CD14-positive monocyte (primary cell): ENCODE results near the gene RAPH1. TPM values are rescaled to one million over a fixed set of nuclear protein-coding genes. Genes with fewer than 3 reads are reported as not detected.

Experiments
- DNase-seq, 3 donors: peaks; one replicate each; pipeline ENCODE4 v3.0.0-alpha.2; 2011 to 2022
- H2AFZ ChIP-seq: 2 replicates; pipeline ENCODE4 v1.6.0; 2012; ENCODE audit warnings: mild to moderate bottlenecking, low read depth, low read length, inconsistent platforms; ENCODE audit not compliant: insufficient read depth, poor library complexity, severe bottlenecking
- H3K27ac ChIP-seq, 2 donors: 1 replicate in 1 of 2; 2 replicates in 1 of 2; pipeline ENCODE4 v1.5.1; 2012 to 2013; ENCODE audit warnings: low read length in 2 of 2, control low read depth in 1 of 2, inconsistent platforms in 1 of 2, low read depth in 1 of 2, mild to moderate bottlenecking in 1 of 2
- H3K27me3 ChIP-seq, 2 donors: one replicate each; pipeline versions ENCODE4 v1.6.0 to v1.6.1; 2011 to 2013; ENCODE audit warnings: low read length in 2 of 2; ENCODE audit not compliant: control insufficient read depth in 2 of 2, insufficient read depth in 2 of 2
- H3K36me3 ChIP-seq, 2 donors: replicated peaks in 1 of 2; 1 replicate in 1 of 2; 2 replicates in 1 of 2; pipeline versions ENCODE4 v1.5.1 to v1.6.1; 2012 to 2013; ENCODE audit warnings: low read length in 2 of 2, control low read depth in 1 of 2, inconsistent platforms in 1 of 2, mild to moderate bottlenecking in 1 of 2; ENCODE audit not compliant: insufficient read depth in 2 of 2, control insufficient read depth in 1 of 2
- H3K4me1 ChIP-seq, 2 donors: 1 replicate in 1 of 2; 2 replicates in 1 of 2; pipeline versions ENCODE4 v1.5.1 to v1.6.1; 2012 to 2013; ENCODE audit warnings: low read length in 2 of 2, control low read depth in 1 of 2, inconsistent platforms in 1 of 2, mild to moderate bottlenecking in 1 of 2, moderate library complexity in 1 of 2; ENCODE audit not compliant: insufficient read depth in 2 of 2, control insufficient read depth in 1 of 2
- H3K4me2 ChIP-seq: replicated peaks from 2 replicates; pipeline ENCODE3; 2012; ENCODE audit warnings: low read length, moderate library complexity, mild to moderate bottlenecking; ENCODE audit not compliant: poor library complexity, severe bottlenecking; ENCODE audit errors: extremely low read depth
- H3K4me3 ChIP-seq, 3 experiments: fragments of 200-600 bp in 1 of 3; sonication (generic) in 1 of 3; replicated peaks in 1 of 3; 1 replicate in 2 of 3; 2 replicates in 1 of 3; pipeline ENCODE4 v1.5.1; 2011 to 2013; ENCODE audit warnings: low read length in 3 of 3, mild to moderate bottlenecking in 3 of 3, control low read depth in 2 of 3, low read depth in 2 of 3, inconsistent platforms in 1 of 3, moderate library complexity in 1 of 3
- H3K79me2 ChIP-seq: 2 replicates; pipeline ENCODE4 v1.6.0; 2012; ENCODE audit warnings: mild to moderate bottlenecking, control low read depth, inconsistent platforms, low read length, moderate library complexity; ENCODE audit not compliant: insufficient read depth
- H3K9ac ChIP-seq: 2 replicates; pipeline ENCODE4 v1.6.0; 2017; ENCODE audit warnings: low read length, mild to moderate bottlenecking; ENCODE audit not compliant: insufficient read depth, poor library complexity, severe bottlenecking
- H3K9me3 ChIP-seq, 2 donors: replicated peaks in 1 of 2; 1 replicate in 1 of 2; 2 replicates in 1 of 2; pipeline versions ENCODE4 v1.5.1 to v1.6.1; 2012 to 2013; ENCODE audit warnings: low read length in 2 of 2, control low read depth in 1 of 2; ENCODE audit not compliant: control insufficient read depth in 1 of 2, insufficient read depth in 1 of 2
- H4K20me1 ChIP-seq: 2 replicates; pipeline ENCODE4 v1.6.0; 2012; ENCODE audit warnings: mild to moderate bottlenecking, low read length, control low read depth, moderate library complexity; ENCODE audit not compliant: insufficient read depth
- H3K27ac Mint-ChIP-seq, 7 donors: one replicate each; pipeline ENCODE4 v1.8.0; 2020; ENCODE audit warnings: mild to moderate bottlenecking in 7 of 7, mixed read lengths in 7 of 7, moderate library complexity in 6 of 7, inconsistent platforms in 2 of 7
- H3K27me3 Mint-ChIP-seq, 3 donors: one replicate each; pipeline ENCODE4 v1.8.0; 2021 to 2022; ENCODE audit warnings: low read depth in 3 of 3, mild to moderate bottlenecking in 3 of 3, mixed read lengths in 3 of 3, moderate library complexity in 3 of 3, inconsistent platforms in 1 of 3
- H3K36me3 Mint-ChIP-seq, 2 donors: one replicate each; pipeline ENCODE4 v1.8.0; 2020; ENCODE audit warnings: mixed read lengths in 2 of 2, inconsistent platforms in 1 of 2, mild to moderate bottlenecking in 1 of 2
- H3K4me1 Mint-ChIP-seq: one replicate; pipeline ENCODE4 v1.8.0; 2020; ENCODE audit warnings: mild to moderate bottlenecking, mixed read lengths
- H3K4me3 Mint-ChIP-seq, 2 donors: one replicate each; pipeline ENCODE4 v1.8.0; 2020; ENCODE audit warnings: mild to moderate bottlenecking in 2 of 2, mixed read lengths in 2 of 2, moderate library complexity in 1 of 2
- H3K9me3 Mint-ChIP-seq, 7 donors: one replicate each; pipeline ENCODE4 v1.8.0; 2020 to 2022; ENCODE audit warnings: mixed read lengths in 7 of 7, mild to moderate bottlenecking in 6 of 7, moderate library complexity in 6 of 7, inconsistent platforms in 2 of 7
- WGBS: methylation state at CpG from one replicate; pipeline ENCODE4 v1.1.5; 2013; ENCODE audit warnings: missing lambda C conversion rate; ENCODE audit not compliant: insufficient coverage; 5-methylcytosine and 5-hydroxymethylcytosine counted together
- intact Hi-C, 2 donors: fragments of 100-400 bp; cut with micrococcal nuclease; formaldehyde crosslinking; loops; one replicate each; pipeline versions ENCODE4 v1.15.0 to v1.15.1; 2023
- polyA plus RNA-seq, 3 donors: library from polyadenylated mRNA; depleted of rRNA in 1 of 3; unstranded in 2 of 3; stranded (reverse) in 1 of 3; fragments of 300-500 nt in 2 of 3; fragments of >200 nt in 1 of 3; fragmentation: Illumina TruSeq in 2 of 3; gene quantifications; 1 replicate in 2 of 3; 2 replicates in 1 of 3; pipeline ENCODE4 v1.2.3, GENCODE V29; 2012 to 2021
- TF ChIP-seq, protein P1 (sequence below): fragments of 200-600 bp; IDR thresholded peaks from one replicate; pipeline ENCODE4 v1.8.0; 2022; ENCODE audit warnings: antibody characterized with exemption, mild to moderate bottlenecking

RAPH1 gene
- polyA plus RNA-seq, 3 donors = 3.8 to 5.1 (median 4.5) TPM

DNA sequence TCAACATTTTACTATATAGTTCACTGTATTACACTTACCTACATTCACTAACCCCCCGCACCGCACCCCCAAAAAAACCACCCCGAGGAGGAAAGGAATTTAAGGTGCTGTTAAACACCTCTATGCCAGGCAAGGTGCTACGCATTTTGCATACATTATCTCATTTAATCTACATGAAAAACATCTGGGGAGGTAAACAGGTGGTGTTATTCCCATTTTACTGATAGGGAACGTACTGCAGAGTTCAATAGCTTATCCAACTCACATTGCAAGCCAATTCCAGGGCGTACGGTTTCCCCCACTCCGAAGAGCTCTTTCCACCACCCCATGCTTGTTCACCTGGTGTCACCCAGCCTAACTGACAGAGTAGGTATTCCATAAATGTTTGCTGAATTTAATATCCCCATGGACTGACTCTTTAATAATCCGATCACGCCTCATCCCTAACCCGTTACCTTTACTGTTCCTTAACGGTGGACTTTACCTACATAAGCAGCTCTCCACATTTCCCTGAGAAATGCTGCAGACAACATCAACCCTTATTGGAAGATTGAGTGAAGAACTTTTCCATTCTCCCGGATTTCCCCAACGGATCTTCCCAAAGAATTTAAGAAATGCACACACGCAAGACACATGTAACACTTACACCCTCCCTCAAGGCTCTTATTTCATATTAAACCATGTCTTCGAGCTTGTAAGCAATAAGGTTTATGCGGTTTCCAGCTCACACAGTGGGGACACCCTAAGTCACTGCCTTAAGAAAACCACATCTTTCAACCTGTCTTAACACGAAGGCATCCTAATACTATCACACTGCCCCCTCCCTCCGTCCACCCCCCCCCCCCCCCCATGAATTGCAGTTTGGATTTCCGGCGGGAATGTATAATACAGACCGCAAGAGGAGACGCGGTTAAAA, 1.2 kb downstream of the RAPH1 start:
- DNase-seq = no peak

More for the DNA sequence above, 1.2 kb downstream of the RAPH1 start:
- Mint-ChIP-seq H3K36me3 (peaks cover 0 to 12% of the 10 kb centered on the region in 2 donors), H3K4me3 (peak overlapping the region; percentile 86 to 95), H3K27me3 (peaks cover 55 to 80% (median 64%) of the 10 kb centered on the region in 3 donors), H3K9me3 (peaks cover 7 to 32% (median 24%) of the 10 kb centered on the region in 7 donors), H3K4me1 (peaks cover 27% of the 10 kb centered on the region), H3K27ac (peak overlapping the region in 3 of 7 donors; percentile 19 to 63 (median 54))
- WGBS = 10% methylated on average over 4 of the region's 24 CpGs
- TF ChIP-seq, protein P1, sequence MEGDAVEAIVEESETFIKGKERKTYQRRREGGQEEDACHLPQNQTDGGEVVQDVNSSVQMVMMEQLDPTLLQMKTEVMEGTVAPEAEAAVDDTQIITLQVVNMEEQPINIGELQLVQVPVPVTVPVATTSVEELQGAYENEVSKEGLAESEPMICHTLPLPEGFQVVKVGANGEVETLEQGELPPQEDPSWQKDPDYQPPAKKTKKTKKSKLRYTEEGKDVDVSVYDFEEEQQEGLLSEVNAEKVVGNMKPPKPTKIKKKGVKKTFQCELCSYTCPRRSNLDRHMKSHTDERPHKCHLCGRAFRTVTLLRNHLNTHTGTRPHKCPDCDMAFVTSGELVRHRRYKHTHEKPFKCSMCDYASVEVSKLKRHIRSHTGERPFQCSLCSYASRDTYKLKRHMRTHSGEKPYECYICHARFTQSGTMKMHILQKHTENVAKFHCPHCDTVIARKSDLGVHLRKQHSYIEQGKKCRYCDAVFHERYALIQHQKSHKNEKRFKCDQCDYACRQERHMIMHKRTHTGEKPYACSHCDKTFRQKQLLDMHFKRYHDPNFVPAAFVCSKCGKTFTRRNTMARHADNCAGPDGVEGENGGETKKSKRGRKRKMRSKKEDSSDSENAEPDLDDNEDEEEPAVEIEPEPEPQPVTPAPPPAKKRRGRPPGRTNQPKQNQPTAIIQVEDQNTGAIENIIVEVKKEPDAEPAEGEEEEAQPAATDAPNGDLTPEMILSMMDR = no peak
- H3K27me3 ChIP-seq = peaks cover 50 to 66% of the 10 kb centered on the region in 2 donors
- intact Hi-C loops = loop anchor here in 1 of 2 donors (10.0 kb wide), 1 partner anchor 121 kb away; no protein-coding TSS in a partner anchor
- no peaks in the 10 kb centered on the region for H3K79me2 ChIP-seq
- H4K20me1 ChIP-seq = peaks cover 14% of the 10 kb centered on the region
- peaks cover 2 to 20% of the 10 kb centered on the region in 2 donors for H3K9me3 ChIP-seq
- H3K27ac ChIP-seq = no peak overlapping the region
- H2AFZ ChIP-seq = peak overlapping the region; percentile 91
- peaks cover 23 to 24% of the 10 kb centered on the region in 2 donors for H3K4me1 ChIP-seq
- peak overlapping the region; percentile 90 for H3K4me2 ChIP-seq
- H3K4me3 ChIP-seq = peak overlapping the region; percentile 77 to 85 (median 85)
- no peaks in the 10 kb centered on the region for H3K36me3 ChIP-seq
- H3K9ac ChIP-seq = no peak overlapping the region
